H9 (cell line): ENCODE measurements around the gene PRELID1. TPM values are rescaled to one million over a fixed set of nuclear protein-coding genes. Genes with fewer than 3 reads are reported as not detected.

Experiments used
- DNase-seq: peaks from one replicate; pipeline ENCODE4 v3.0.0-alpha.2; 2017
- H2AFZ ChIP-seq: one replicate; pipeline ENCODE4 v1.6.1; 2013; ENCODE audit warnings: mild to moderate bottlenecking, low read length, control low read depth, moderate library complexity
- H2AK5ac ChIP-seq: 2 replicates; pipeline ENCODE4 v1.6.1; 2013; ENCODE audit warnings: low read length, control low read depth, mixed read lengths; ENCODE audit not compliant: insufficient read length
- H2BK120ac ChIP-seq: one replicate; pipeline ENCODE4 v1.6.1; 2013; ENCODE audit warnings: low read depth, mild to moderate bottlenecking, low read length, control low read depth, inconsistent platforms; ENCODE audit not compliant: poor library complexity, severe bottlenecking
- H2BK12ac ChIP-seq: 2 replicates; pipeline ENCODE4 v1.6.1; 2013; ENCODE audit warnings: low read length, control low read depth, mixed read lengths, low read depth; ENCODE audit not compliant: insufficient read length
- H2BK15ac ChIP-seq: 2 replicates; pipeline ENCODE4 v1.6.1; 2013; ENCODE audit warnings: low read depth, low read length, control low read depth
- H2BK20ac ChIP-seq: one replicate; pipeline ENCODE4 v1.6.1; 2013; ENCODE audit warnings: low read depth, mild to moderate bottlenecking, low read length, control low read depth, inconsistent platforms; ENCODE audit not compliant: poor library complexity, severe bottlenecking
- H2BK5ac ChIP-seq: 2 replicates; pipeline ENCODE4 v1.6.1; 2013; ENCODE audit warnings: low read length, control low read depth, mixed read lengths; ENCODE audit not compliant: insufficient read length
- H3K14ac ChIP-seq: 2 replicates; pipeline ENCODE4 v1.6.1; 2013; ENCODE audit warnings: low read length, control low read depth; ENCODE audit not compliant: insufficient read depth
- H3K18ac ChIP-seq: 2 replicates; pipeline ENCODE4 v1.6.1; 2013; ENCODE audit warnings: low read depth, mild to moderate bottlenecking, mixed read lengths, low read length, control low read depth; ENCODE audit not compliant: insufficient read length
- H3K23ac ChIP-seq: 2 replicates; pipeline ENCODE4 v1.6.1; 2013; ENCODE audit warnings: low read length, control low read depth, mixed read lengths, low read depth; ENCODE audit not compliant: insufficient read length
- H3K23me2 ChIP-seq: 2 replicates; pipeline ENCODE4 v1.6.1; 2013; ENCODE audit warnings: low read depth, mild to moderate bottlenecking, mixed read lengths, low read length, control low read depth; ENCODE audit not compliant: insufficient read length, poor library complexity, severe bottlenecking
- H3K27ac ChIP-seq: 2 replicates; pipeline ENCODE4 v1.5.1; 2013; ENCODE audit warnings: low read length, control low read depth, mixed read lengths, low read depth; ENCODE audit not compliant: insufficient read length
- H3K27me3 ChIP-seq: 2 replicates; pipeline ENCODE4 v1.6.1; 2013; ENCODE audit warnings: low read length, control low read depth, inconsistent platforms; ENCODE audit not compliant: insufficient read depth
- H3K4ac ChIP-seq: 2 replicates; pipeline ENCODE4 v1.6.1; 2013; ENCODE audit warnings: low read depth, mild to moderate bottlenecking, control low read depth, inconsistent platforms, low read length, moderate library complexity
- H3K4me1 ChIP-seq: 2 replicates; pipeline ENCODE4 v1.6.1; 2013; ENCODE audit warnings: low read length, control low read depth, inconsistent platforms; ENCODE audit not compliant: insufficient read depth
- H3K4me2 ChIP-seq: 2 replicates; pipeline ENCODE4 v1.6.1; 2013; ENCODE audit warnings: low read length, control low read depth, mixed read lengths; ENCODE audit not compliant: insufficient read length, insufficient read depth
- H3K56ac ChIP-seq: 2 replicates; pipeline ENCODE4 v1.6.1; 2013; ENCODE audit warnings: low read depth, mild to moderate bottlenecking, mixed read lengths, low read length, control low read depth; ENCODE audit not compliant: insufficient read length
- H3K79me1 ChIP-seq: 2 replicates; pipeline ENCODE4 v1.6.1; 2013; ENCODE audit warnings: low read depth, mild to moderate bottlenecking, moderate library complexity, low read length, control low read depth, inconsistent platforms; ENCODE audit not compliant: insufficient read depth, poor library complexity, severe bottlenecking
- H3K79me2 ChIP-seq: 2 replicates; pipeline ENCODE4 v1.6.1; 2013; ENCODE audit warnings: low read length, control low read depth, inconsistent platforms; ENCODE audit not compliant: insufficient read depth
- H3K9ac ChIP-seq: 2 replicates; pipeline ENCODE4 v1.6.1; 2013; ENCODE audit warnings: low read length, control low read depth, mixed read lengths; ENCODE audit not compliant: insufficient read length; ENCODE audit errors: extremely low read depth
- H3K9me3 ChIP-seq: one replicate; pipeline ENCODE4 v1.6.1; 2013; ENCODE audit warnings: low read depth, low read length, inconsistent platforms; ENCODE audit not compliant: control insufficient read depth
- H3T11ph ChIP-seq: one replicate; pipeline ENCODE4 v1.6.1; 2013; ENCODE audit warnings: mild to moderate bottlenecking, low read length, control low read depth, inconsistent platforms
- H4K20me1 ChIP-seq: one replicate; pipeline ENCODE4 v1.6.1; 2013; ENCODE audit not compliant: control insufficient read depth, insufficient read length, insufficient read depth
- H4K5ac ChIP-seq: 2 replicates; pipeline ENCODE4 v1.6.1; 2013; ENCODE audit warnings: low read depth, mild to moderate bottlenecking, mixed read lengths, low read length, control low read depth; ENCODE audit not compliant: insufficient read length
- H4K8ac ChIP-seq: replicated peaks from 2 replicates; pipeline ENCODE4 v1.6.1; 2013; ENCODE audit warnings: low read length, control low read depth, mixed read lengths, low read depth; ENCODE audit not compliant: insufficient read length
- H4K91ac ChIP-seq: 2 replicates; pipeline ENCODE4 v1.6.1; 2013; ENCODE audit warnings: low read depth, mild to moderate bottlenecking, moderate library complexity, mixed read lengths, low read length, control low read depth; ENCODE audit not compliant: insufficient read length
- H3K27ac Mint-ChIP-seq, 3 experiments: 2 replicates in 2 of 3; 3 replicates in 1 of 3; pipeline ENCODE4 v1.8.0; 2020 to 2021; ENCODE audit warnings: mixed read lengths in 3 of 3, mild to moderate bottlenecking in 1 of 3, moderate library complexity in 1 of 3
- H3K27me3 Mint-ChIP-seq: 2 replicates; pipeline ENCODE4 v1.8.0; 2021; ENCODE audit warnings: low read depth, mild to moderate bottlenecking, moderate library complexity, mixed read lengths
- H3K36me3 Mint-ChIP-seq, 3 experiments: 2 replicates in 2 of 3; 3 replicates in 1 of 3; pipeline ENCODE4 v1.8.0; 2020 to 2021; ENCODE audit warnings: low read depth in 3 of 3, mixed read lengths in 3 of 3; ENCODE audit not compliant: insufficient read depth in 1 of 3
- H3K4me1 Mint-ChIP-seq, 2 experiments: 2 replicates each; pipeline ENCODE4 v1.8.0; 2020; ENCODE audit warnings: mixed read lengths in 2 of 2
- H3K4me3 Mint-ChIP-seq, 2 experiments: 2 replicates in 1 of 2; 3 replicates in 1 of 2; pipeline ENCODE4 v1.8.0; 2020 to 2021; ENCODE audit warnings: mild to moderate bottlenecking in 2 of 2, mixed read lengths in 2 of 2, moderate library complexity in 1 of 2
- H3K9me3 Mint-ChIP-seq, 2 experiments: 2 replicates in 1 of 2; 3 replicates in 1 of 2; pipeline ENCODE4 v1.8.0; 2020; ENCODE audit warnings: mild to moderate bottlenecking in 2 of 2, mixed read lengths in 2 of 2, moderate library complexity in 1 of 2
- CTCF ChIP-seq: fragments of 200-600 bp; sonication (generic); conservative IDR thresholded peaks from 3 replicates; pipeline ENCODE4 v1.8.0; 2021; ENCODE audit warnings: antibody characterized with exemption, mild to moderate bottlenecking
- WGBS: extraction: QIAGEN DNeasy Blood & Tissue Kit; methylation state at CpG from one replicate; pipeline ENCODE4 v1.1.7; 2013; ENCODE audit warnings: missing lambda C conversion rate, low lambda C conversion rate, mixed read lengths; ENCODE audit not compliant: insufficient read length; ENCODE audit errors: extremely low coverage; 5-methylcytosine and 5-hydroxymethylcytosine counted together
- total RNA-seq: library from RNA; stranded (reverse); gene quantifications from 2 replicates; pipeline ENCODE4 v1.2.1, GENCODE V29; 2021

Gene PRELID1
- total RNA-seq, 1 experiment from 2014 or later: 213 TPM

GRCh38 chr5:177327539-177328522 lies 24.2 kb downstream of the PRELID1 start:
- H4K8ac ChIP-seq: no peak overlapping the region
- H3K4me2 ChIP-seq: no peak overlapping the region
- H3K4me1 Mint-ChIP-seq: peaks cover 25 to 34% of the 10 kb centered on the region in 2 experiments
- no peak overlapping the region for H3K4ac ChIP-seq
- peak overlapping the region; percentile 72 to 94 (median 84); a peak in 5 of 7 replicates for H3K27ac Mint-ChIP-seq
- H3K18ac ChIP-seq: no peak overlapping the region
- no peaks in the 10 kb centered on the region for H3K79me2 ChIP-seq
- H2BK120ac ChIP-seq: no peak overlapping the region
- no peak overlapping the region for H4K91ac ChIP-seq
- H2BK20ac ChIP-seq: no peak overlapping the region
- peaks cover 2% of the 10 kb centered on the region for H4K20me1 ChIP-seq
- no peak overlapping the region for H4K5ac ChIP-seq
- H3K56ac ChIP-seq: no peak overlapping the region
- WGBS: no CpG with 5 or more reads among the region's 28 CpGs
- H3K14ac ChIP-seq: no peak overlapping the region
- H3K79me1 ChIP-seq: no peaks in the 10 kb centered on the region
- H3K36me3 Mint-ChIP-seq: peaks cover 0 to 42% (median 36%) of the 10 kb centered on the region in 3 experiments; a peak in 6 of 7 replicates
- H2BK15ac ChIP-seq: no peak overlapping the region
- H3K4me1 ChIP-seq: peaks cover 9% of the 10 kb centered on the region; the same call in 1 of the 2 replicates
- H2AK5ac ChIP-seq: no peak overlapping the region
- no peak overlapping the region; a peak in 1 of 5 replicates for H3K4me3 Mint-ChIP-seq
- no peak overlapping the region for H3K9ac ChIP-seq
- H3K27ac ChIP-seq: no peak overlapping the region
- peak; percentile 30 for DNase-seq
- no peaks in the 10 kb centered on the region for H3K27me3 ChIP-seq
- no peaks in the 10 kb centered on the region for H3K27me3 Mint-ChIP-seq
- no peaks in the 10 kb centered on the region for H3K9me3 ChIP-seq
- H3K23ac ChIP-seq: no peak overlapping the region
- no peaks in the 10 kb centered on the region for H3K23me2 ChIP-seq
- no peak overlapping the region for H2BK5ac ChIP-seq
- no peaks in the 10 kb centered on the region for H3K9me3 Mint-ChIP-seq
- no peak for TF ChIP-seq CTCF
- no peak overlapping the region for H2AFZ ChIP-seq
- peak overlapping the region; percentile 12 for H2BK12ac ChIP-seq
- H3T11ph ChIP-seq: no peak overlapping the region
